Mucosa of rectum (tissue), 2 donors: Measurements from ENCODE around the gene CREG2.

Source experiments
- H3K27ac ChIP-seq, 2 donors: one replicate each; pipeline ENCODE4 v1.7.0; 2013; ENCODE audit warnings: inconsistent platforms in 2 of 2, low read depth in 2 of 2, low read length in 2 of 2
- H3K27me3 ChIP-seq, 2 donors: one replicate each; pipeline ENCODE4 v1.7.0; 2013; ENCODE audit warnings: low read length in 2 of 2; ENCODE audit not compliant: control insufficient read depth in 2 of 2, insufficient read depth in 2 of 2
- H3K36me3 ChIP-seq, 2 donors: one replicate each; pipeline ENCODE4 v1.7.0; 2013; ENCODE audit warnings: low read length in 2 of 2; ENCODE audit not compliant: control insufficient read depth in 2 of 2, insufficient read depth in 2 of 2
- H3K4me1 ChIP-seq, 2 donors: one replicate each; pipeline ENCODE4 v1.7.0; 2013; ENCODE audit warnings: low read length in 2 of 2, mild to moderate bottlenecking in 1 of 2; ENCODE audit not compliant: control insufficient read depth in 2 of 2, insufficient read depth in 2 of 2
- H3K4me3 ChIP-seq, 2 donors: one replicate each; pipeline ENCODE4 v1.7.0; 2013; ENCODE audit warnings: low read length in 2 of 2
- H3K9ac ChIP-seq, 2 donors: one replicate each; pipeline ENCODE4 v1.7.0; 2013; ENCODE audit warnings: low read length in 2 of 2, low read depth in 1 of 2, mild to moderate bottlenecking in 1 of 2
- H3K9me3 ChIP-seq, 2 donors: one replicate each; pipeline ENCODE4 v1.7.0; 2013; ENCODE audit warnings: low read length in 2 of 2; ENCODE audit not compliant: control insufficient read depth in 2 of 2
- donor health status: healthy.
- donor health status: Normal muscosa, but diverticular disease.

The CREG2 gene

DNA sequence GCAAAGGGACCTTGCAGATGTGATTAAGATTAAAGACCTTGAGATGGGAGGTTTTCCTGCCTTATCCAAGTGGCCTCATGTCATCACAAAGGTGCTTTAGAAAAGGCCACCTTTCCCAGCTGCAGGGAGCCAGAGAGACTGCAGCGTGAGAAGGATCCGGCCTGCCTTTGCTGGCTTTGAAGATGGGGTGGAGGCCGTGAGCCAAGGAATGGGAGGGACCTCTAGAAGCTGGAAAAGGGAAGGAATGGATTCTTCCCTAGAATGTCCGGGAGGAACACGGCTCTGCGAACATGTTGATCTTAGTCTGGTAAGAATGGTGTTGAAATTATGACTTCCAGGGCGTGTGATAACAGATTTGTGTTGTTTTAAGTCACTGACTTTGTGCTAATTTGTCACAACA, 39.9 kb upstream of the CREG2 start:
- Histone ChIP-seq H3K4me1 (no peaks in the 10 kb centered on the region), H3K4me3 (no peak overlapping the region), H3K36me3 (no peaks in the 10 kb centered on the region), H3K27me3 (no peaks in the 10 kb centered on the region), H3K27ac (no peak overlapping the region), H3K9me3 (no peaks in the 10 kb centered on the region), H3K9ac (no peak overlapping the region)

DNA sequence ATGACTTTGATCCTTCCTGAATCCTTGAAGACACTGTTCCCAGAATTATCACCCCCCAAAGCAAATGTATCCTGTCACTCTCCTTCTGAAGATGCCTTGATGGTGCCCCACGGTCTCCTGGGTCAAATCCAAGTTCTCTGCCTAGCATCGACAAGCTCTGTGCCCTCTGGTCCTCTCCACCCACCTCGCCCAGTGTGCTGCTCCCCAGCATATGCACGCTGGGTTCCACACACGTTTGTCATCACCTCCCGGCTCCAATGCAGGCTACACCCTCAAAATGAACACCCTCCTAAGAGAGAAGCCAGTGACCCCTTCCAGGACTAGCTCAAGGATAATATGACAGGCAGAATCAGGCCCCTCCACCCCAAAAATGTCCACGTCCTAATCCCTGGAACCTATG, 39.5 kb upstream of the CREG2 start:
- Histone ChIP-seq H3K9ac (no peak overlapping the region), H3K4me1 (no peaks in the 10 kb centered on the region), H3K9me3 (no peaks in the 10 kb centered on the region), H3K27me3 (no peaks in the 10 kb centered on the region), H3K36me3 (no peaks in the 10 kb centered on the region), H3K27ac (no peak overlapping the region), H3K4me3 (no peak overlapping the region)

DNA sequence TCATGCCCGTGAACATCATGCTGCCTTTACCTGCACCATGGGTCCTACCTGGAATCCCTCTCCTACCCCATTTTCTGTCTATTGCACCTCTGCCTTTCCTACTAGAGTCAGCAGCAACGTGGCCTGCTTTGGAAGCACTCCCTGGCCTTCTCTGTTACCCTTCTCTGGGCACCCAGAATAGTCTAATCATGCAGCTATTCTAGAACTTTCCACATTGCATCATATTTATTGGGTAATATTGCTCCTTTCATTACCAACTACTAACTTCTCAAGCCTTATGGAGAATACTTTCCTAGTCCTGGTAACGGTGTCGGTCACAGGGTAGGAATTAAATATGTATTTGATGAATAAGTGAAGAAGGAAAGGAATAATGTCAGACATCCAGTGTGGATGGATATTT, 33.3 kb upstream of the CREG2 start:
- Histone ChIP-seq H3K9me3 (no peaks in the 10 kb centered on the region), H3K9ac (no peak overlapping the region), H3K36me3 (no peaks in the 10 kb centered on the region), H3K27ac (no peak overlapping the region), H3K27me3 (no peaks in the 10 kb centered on the region), H3K4me3 (no peak overlapping the region), H3K4me1 (no peaks in the 10 kb centered on the region)

DNA sequence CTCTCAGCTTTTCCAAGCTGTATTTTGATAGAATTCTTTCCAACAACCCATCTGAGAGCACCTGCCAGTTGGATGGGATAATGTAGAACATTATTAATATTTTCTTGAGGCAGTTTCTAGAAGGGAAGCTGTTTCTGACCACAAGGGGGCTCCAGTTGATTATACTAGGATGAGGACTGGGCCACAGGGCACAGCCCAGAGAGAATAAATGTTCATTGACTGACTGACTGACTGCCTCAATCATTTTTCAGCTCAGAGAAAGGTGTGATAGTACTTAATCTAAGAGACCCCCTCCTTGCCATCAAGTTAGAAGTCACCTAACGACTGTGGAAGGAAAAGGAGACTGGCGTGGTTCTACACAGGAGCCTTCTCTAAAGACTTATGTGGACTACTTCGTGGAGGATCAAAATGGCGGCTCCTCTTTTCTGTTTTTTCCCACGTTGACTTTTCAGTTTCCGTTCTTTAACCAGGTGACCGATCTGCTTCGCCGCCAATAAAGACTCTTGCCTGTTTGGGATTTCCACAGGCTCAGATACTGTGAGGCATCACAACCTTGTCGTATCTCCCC, 31.9 kb upstream of the CREG2 start:
- H3K4me1 ChIP-seq: no peaks in the 10 kb centered on the region

DNA sequence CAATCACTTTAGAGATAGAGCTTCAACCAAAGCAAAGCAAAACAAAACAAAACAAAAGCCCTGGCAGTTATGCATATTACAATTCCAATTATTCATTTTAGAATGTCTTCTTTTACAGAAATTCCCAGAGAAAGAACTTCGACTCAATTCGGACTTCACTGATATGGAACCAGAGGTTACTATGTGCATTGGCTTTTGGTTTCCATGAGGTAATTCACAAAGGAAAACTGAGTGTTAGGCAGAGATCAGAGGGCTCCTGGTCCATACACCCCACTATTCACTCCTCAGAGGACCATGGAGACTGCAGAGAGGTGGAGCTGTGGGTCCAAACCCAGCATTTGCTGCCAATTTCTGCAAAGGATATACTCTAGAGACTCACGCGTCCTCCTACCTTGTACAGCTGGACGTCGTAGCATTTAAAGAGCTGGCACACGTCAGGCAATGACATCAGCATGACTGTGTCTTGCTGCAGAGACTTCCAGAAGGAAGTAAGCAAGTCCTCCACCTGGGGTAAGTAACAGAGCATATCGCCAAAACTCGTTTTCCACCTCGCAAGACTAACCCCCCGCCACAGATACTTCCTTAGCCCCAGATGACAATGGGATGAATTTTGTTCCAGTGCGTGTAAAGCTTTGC, 31.3 kb upstream of the CREG2 start:
- H3K9me3 ChIP-seq: no peaks in the 10 kb centered on the region
- H3K4me1 ChIP-seq: no peaks in the 10 kb centered on the region
- no peak overlapping the region for H3K9ac ChIP-seq
- no peaks in the 10 kb centered on the region for H3K27me3 ChIP-seq
- H3K4me3 ChIP-seq: no peak overlapping the region
- H3K36me3 ChIP-seq: no peaks in the 10 kb centered on the region
- no peak overlapping the region for H3K27ac ChIP-seq

More for the DNA sequence above, 31.9 kb upstream of the CREG2 start:
- Histone ChIP-seq H3K9me3 (no peaks in the 10 kb centered on the region), H3K27me3 (no peaks in the 10 kb centered on the region), H3K4me3 (no peak overlapping the region), H3K9ac (no peak overlapping the region), H3K27ac (no peak overlapping the region), H3K36me3 (no peaks in the 10 kb centered on the region)

DNA sequence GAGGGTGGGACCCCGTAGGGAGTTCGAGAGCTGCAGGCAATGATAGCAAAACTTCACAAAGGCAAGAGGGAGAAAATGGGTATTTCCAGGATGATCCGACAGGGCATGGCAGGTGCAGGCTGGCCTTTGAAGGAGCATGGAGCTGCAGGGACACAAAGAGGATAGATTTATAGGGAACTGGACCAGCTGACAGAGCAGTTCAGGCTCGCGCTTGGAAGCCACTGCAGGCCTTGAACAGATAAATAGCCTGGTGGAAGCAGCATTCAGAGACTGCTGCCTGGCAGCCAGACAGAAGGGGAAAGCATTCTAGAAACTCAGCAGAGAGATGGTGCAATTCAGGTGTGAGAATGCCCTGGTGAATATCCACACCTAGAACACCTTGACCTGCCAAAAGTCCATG, 29.3 kb upstream of the CREG2 start:
- Histone ChIP-seq H3K9me3 (no peaks in the 10 kb centered on the region), H3K4me3 (no peak overlapping the region), H3K27me3 (no peaks in the 10 kb centered on the region), H3K9ac (no peak overlapping the region), H3K4me1 (no peaks in the 10 kb centered on the region), H3K36me3 (no peaks in the 10 kb centered on the region), H3K27ac (no peak overlapping the region)

DNA sequence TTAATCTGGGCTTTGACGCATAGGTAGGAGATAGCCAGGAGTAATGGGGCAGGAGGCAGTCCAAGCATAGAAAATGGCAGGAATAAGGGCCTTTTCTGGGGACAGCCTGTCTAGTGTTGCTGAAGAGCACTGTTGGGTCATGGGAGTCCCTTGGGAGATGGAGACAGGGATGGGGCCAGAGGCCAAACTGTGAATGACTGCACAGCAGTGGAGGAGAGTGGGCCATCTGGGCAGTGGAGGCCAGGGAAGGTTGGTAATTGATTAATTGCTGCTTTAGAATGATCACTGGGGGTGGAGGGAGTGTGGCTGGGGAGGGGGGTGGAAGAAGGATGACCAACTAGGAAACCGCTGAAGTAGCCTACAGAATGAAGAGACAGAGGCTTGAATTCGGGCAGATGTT, 28.6 kb upstream of the CREG2 start:
- Histone ChIP-seq H3K27me3 (no peaks in the 10 kb centered on the region), H3K9me3 (no peaks in the 10 kb centered on the region), H3K36me3 (no peaks in the 10 kb centered on the region), H3K4me1 (no peaks in the 10 kb centered on the region), H3K27ac (no peak overlapping the region), H3K9ac (no peak overlapping the region), H3K4me3 (no peak overlapping the region)

DNA sequence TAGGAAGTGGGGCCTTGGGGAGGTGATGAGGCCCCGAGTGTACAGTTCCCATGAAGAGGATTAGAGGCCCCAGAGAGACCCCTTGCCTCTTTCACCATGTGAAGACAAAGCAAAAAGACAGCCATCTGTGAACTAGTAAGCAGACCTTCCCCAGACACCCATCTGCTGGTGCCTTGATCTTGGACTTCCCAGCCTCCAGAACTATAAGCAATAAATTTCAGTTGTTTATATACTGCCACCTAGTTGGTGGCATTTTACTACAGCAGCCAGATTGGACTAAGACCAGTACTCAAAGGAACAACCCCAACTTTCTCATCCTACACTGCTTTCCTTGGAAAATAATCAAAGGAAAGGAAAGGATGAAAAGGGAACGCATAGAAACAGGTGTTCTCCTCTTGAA, 27.9 kb upstream of the CREG2 start:
- Histone ChIP-seq H3K27me3 (no peaks in the 10 kb centered on the region), H3K9ac (no peak overlapping the region)

DNA sequence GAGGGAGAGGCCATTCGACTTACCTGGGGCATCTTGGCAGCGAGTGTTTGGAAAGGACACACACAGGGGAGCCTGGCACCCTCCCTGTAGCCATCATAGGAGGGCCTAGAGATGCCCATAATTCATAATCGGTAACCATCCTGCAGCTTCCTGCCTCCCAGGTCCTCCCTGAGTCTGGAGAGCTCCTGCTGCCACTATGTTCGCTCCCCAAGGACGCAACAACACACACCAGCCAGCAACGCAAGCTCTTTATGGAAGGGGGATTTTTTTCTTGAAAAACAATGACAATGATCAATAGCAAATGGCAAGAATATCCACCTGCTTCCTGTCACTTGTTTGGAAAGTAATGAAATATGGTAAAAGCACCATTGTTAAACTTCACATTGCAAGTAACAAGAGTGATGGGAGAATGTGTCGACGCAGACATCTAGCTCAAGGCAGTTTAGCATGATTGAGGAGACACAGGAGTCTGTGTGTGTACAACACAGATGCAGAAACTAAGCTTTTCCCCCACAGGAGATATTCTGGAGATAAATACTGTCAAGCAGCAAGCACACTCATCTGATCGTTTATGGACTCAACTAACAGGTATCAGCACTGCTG, 24.9 kb upstream of the CREG2 start:
- no peak overlapping the region for H3K9ac ChIP-seq
- H3K4me3 ChIP-seq: no peak overlapping the region
- H3K27me3 ChIP-seq: no peaks in the 10 kb centered on the region
- H3K9me3 ChIP-seq: no peaks in the 10 kb centered on the region
- no peaks in the 10 kb centered on the region for H3K36me3 ChIP-seq
- H3K27ac ChIP-seq: no peak overlapping the region
- no peaks in the 10 kb centered on the region for H3K4me1 ChIP-seq

More for the DNA sequence above, 27.9 kb upstream of the CREG2 start:
- Histone ChIP-seq H3K9me3 (no peaks in the 10 kb centered on the region), H3K27ac (no peak overlapping the region), H3K36me3 (no peaks in the 10 kb centered on the region), H3K4me1 (no peaks in the 10 kb centered on the region), H3K4me3 (no peak overlapping the region)

DNA sequence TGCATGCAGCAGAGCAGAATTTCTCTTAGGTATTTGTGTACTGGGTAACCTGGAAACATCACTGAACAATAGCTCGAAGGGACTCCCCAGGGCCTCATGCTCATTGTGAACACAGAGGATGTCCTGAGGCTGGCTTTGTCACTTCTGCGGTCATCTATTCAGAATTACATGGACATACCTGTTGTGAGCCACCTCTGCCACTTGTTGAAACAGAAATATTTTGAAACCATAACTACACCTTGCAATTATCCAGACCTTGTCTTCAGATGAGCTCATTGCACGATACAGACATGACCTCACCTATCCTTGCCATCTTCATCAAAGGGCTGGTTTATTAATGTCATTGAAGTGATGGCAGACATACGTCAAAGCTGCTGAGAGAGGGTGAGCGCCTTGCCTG, 23.4 kb upstream of the CREG2 start:
- no peak overlapping the region for H3K4me3 ChIP-seq
- H3K27ac ChIP-seq: no peak overlapping the region
- no peaks in the 10 kb centered on the region for H3K36me3 ChIP-seq
- no peaks in the 10 kb centered on the region for H3K27me3 ChIP-seq
- H3K9me3 ChIP-seq: no peaks in the 10 kb centered on the region
- H3K9ac ChIP-seq: no peak overlapping the region
- no peaks in the 10 kb centered on the region for H3K4me1 ChIP-seq
